Vagina (tissue), 2 donors: ENCODE measurements around the gene RALGDS.

Experiments used
- CTCF ChIP-seq, 3 experiments: fragments of 450-650 bp in 2 of 3; fragments of 200-600 bp in 1 of 3; sonication (generic) in 1 of 3; IDR thresholded peaks; one replicate each; pipeline ENCODE4 v1.5.1; 2017 to 2019; ENCODE audit warnings: antibody characterized with exemption in 3 of 3, mild to moderate bottlenecking in 2 of 3, moderate library complexity in 2 of 3
- POLR2A ChIP-seq, 2 donors: fragments of 450-650 bp; IDR thresholded peaks; one replicate each; pipeline ENCODE4 v1.6.1; 2017; ENCODE audit warnings: antibody characterized with exemption in 2 of 2, mild to moderate bottlenecking in 2 of 2, moderate library complexity in 2 of 2

GRCh38 chr9:133050142-133050541, 70.9 kb downstream of the RALGDS start:
- TF ChIP-seq CTCF (IDR thresholded peaks at IDR 0.05): no peak
- no peak for TF ChIP-seq POLR2A (IDR thresholded peaks at IDR 0.05)
